Fibroblast of lung (primary cell): ENCODE data around the gene CARMIL3. TPM values are rescaled to one million over a fixed set of nuclear protein-coding genes. Genes with fewer than 3 reads are reported as not detected.
"Not testable (repeated sequence)": the region's sequence is repeated elsewhere in the genome, so short reads cannot be mapped to it uniquely, and the experiment has no call there.

ENCODE experiments used
- DNase-seq, 2 donors: peaks; one replicate each; pipeline versions ENCODE4 v3.0.0 to v3.0.0-alpha.2; 2010; ENCODE audit warnings: low read depth in 2 of 2
- H2AFZ ChIP-seq: 2 replicates; pipeline ENCODE4 v1.5.1; 2012; ENCODE audit warnings: low read length, control low read depth, inconsistent platforms
- H3K27ac ChIP-seq: 2 replicates; pipeline ENCODE4 v1.5.1; 2011; ENCODE audit warnings: low read length, control low read depth; ENCODE audit not compliant: insufficient read depth
- H3K27me3 ChIP-seq: 2 replicates; pipeline ENCODE4 v1.5.1; 2011; ENCODE audit warnings: mild to moderate bottlenecking, low read length; ENCODE audit not compliant: control insufficient read depth, insufficient read depth
- H3K36me3 ChIP-seq: 2 replicates; pipeline ENCODE4 v1.5.1; 2011; ENCODE audit warnings: low read length; ENCODE audit not compliant: control insufficient read depth, insufficient read depth
- H3K4me1 ChIP-seq: 2 replicates; pipeline ENCODE4 v1.5.1; 2011; ENCODE audit warnings: low read length; ENCODE audit not compliant: control insufficient read depth, insufficient read depth; ENCODE audit errors: extremely low read depth
- H3K4me2 ChIP-seq: 2 replicates; pipeline ENCODE4 v1.5.1; 2011; ENCODE audit warnings: low read length, control low read depth; ENCODE audit not compliant: insufficient read depth; ENCODE audit errors: extremely low read depth
- H3K4me3 ChIP-seq, 4 experiments: fragments of 200-600 bp in 1 of 4; sonication (generic) in 1 of 4; replicated peaks in 1 of 4; 2 replicates each; pipeline ENCODE4 v1.5.1; 2011 to 2016; ENCODE audit warnings: low read length in 4 of 4, low read depth in 3 of 4, mild to moderate bottlenecking in 3 of 4, control low read depth in 2 of 4, inconsistent platforms in 1 of 4, mixed read lengths in 1 of 4; ENCODE audit not compliant: insufficient read depth in 1 of 4; ENCODE audit errors: control extremely low read depth in 1 of 4
- H3K79me2 ChIP-seq: 2 replicates; pipeline ENCODE4 v1.5.1; 2012; ENCODE audit warnings: mild to moderate bottlenecking, low read length, inconsistent platforms; ENCODE audit not compliant: control insufficient read depth, insufficient read depth
- H3K9ac ChIP-seq: 2 replicates; pipeline ENCODE4 v1.5.1; 2011; ENCODE audit warnings: mild to moderate bottlenecking, low read length, control low read depth; ENCODE audit not compliant: insufficient read depth
- H3K9me3 ChIP-seq: 2 replicates; pipeline ENCODE4 v1.5.1; 2012; ENCODE audit warnings: low read depth, low read length; ENCODE audit not compliant: control insufficient read depth, insufficient read depth
- H4K20me1 ChIP-seq: 2 replicates; pipeline ENCODE4 v1.5.1; 2011; ENCODE audit warnings: low read length; ENCODE audit not compliant: control insufficient read depth, insufficient read depth; ENCODE audit errors: extremely low read depth
- EZH2 ChIP-seq: IDR thresholded peaks from 2 replicates; pipeline ENCODE4 v1.5.1; 2012; ENCODE audit warnings: low read length, control low read depth, mild to moderate bottlenecking; ENCODE audit errors: missing control alignments
- polyA plus RNA-seq, 2 donors: library from polyadenylated mRNA; depleted of rRNA in 1 of 2; stranded (reverse) in 1 of 2; unstranded in 1 of 2; fragments of >200 nt; gene quantifications; 2 replicates each; pipeline ENCODE4 v1.2.1, GENCODE V29; 2011 to 2012; ENCODE audit warnings: missing spikeins in 1 of 2
- total RNA-seq: library from RNA; depleted of rRNA; stranded (reverse); fragments of >200 nt; gene quantifications from 2 replicates; pipeline ENCODE4 v1.2.1, GENCODE V29; 2014
- TF ChIP-seq, protein P1 (sequence below), 2 donors: IDR thresholded peaks in 1 of 2; conservative IDR thresholded peaks in 1 of 2; 1 replicate in 1 of 2; 2 replicates in 1 of 2; pipeline ENCODE4 v1.5.1; 2011 to 2012; ENCODE audit warnings: low read length in 2 of 2, control low read depth in 1 of 2, inconsistent platforms in 1 of 2, low read depth in 1 of 2, mild to moderate bottlenecking in 1 of 2

CARMIL3 gene
- total and polyA plus RNA-seq, 2 donors (not counting 1 experiment from before 2014, with no cell fraction given), result 0.17 TPM; not detected in 1

DNA sequence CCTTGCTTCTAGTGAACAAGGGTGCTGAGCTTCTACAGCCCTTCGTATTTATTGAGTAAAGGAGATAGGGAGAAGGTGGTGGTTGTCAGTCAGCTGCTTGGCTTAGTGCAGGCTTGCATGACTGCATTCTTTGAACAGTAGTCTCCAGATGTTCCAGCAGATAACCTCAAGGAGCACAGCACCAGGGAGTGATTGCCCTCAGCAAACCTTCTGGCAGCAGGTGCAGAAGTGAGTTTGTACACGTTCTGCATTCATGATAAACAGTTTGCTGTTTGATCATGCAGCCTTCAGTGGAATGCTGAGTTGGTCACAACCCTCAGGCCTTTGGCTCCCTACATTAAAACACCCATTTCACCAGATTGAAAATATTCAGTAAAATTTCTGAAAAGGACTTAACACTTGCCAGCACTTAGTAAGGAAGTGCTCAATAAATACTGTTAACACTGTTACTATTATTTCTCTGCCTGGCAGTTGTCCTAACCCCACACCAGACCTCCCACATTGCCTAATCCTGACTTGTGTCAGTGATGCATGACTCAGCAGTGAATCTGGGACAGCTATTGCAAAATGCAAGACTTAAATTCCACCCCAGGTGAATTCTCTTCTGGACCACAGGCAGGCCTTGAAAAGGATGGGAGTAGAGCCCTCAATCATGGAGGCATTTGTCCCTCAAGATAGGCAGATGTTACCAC lies 18.9 kb upstream of the CARMIL3 start:
- no peak overlapping the region for H3K9ac ChIP-seq
- DNase-seq, result peak; percentile 69 to 83
- no peak overlapping the region for H3K4me2 ChIP-seq
- TF ChIP-seq EZH2, result no peak
- TF ChIP-seq, protein P1, sequence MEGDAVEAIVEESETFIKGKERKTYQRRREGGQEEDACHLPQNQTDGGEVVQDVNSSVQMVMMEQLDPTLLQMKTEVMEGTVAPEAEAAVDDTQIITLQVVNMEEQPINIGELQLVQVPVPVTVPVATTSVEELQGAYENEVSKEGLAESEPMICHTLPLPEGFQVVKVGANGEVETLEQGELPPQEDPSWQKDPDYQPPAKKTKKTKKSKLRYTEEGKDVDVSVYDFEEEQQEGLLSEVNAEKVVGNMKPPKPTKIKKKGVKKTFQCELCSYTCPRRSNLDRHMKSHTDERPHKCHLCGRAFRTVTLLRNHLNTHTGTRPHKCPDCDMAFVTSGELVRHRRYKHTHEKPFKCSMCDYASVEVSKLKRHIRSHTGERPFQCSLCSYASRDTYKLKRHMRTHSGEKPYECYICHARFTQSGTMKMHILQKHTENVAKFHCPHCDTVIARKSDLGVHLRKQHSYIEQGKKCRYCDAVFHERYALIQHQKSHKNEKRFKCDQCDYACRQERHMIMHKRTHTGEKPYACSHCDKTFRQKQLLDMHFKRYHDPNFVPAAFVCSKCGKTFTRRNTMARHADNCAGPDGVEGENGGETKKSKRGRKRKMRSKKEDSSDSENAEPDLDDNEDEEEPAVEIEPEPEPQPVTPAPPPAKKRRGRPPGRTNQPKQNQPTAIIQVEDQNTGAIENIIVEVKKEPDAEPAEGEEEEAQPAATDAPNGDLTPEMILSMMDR (conservative IDR thresholded peaks at IDR 0.05 in 1 of 2, IDR thresholded peaks at IDR 0.05 in 1 of 2; ENCODE audit: low read depth in 1 of 2, low read length in 2 of 2), result no peak
- H2AFZ ChIP-seq, result no peak overlapping the region
- no peaks in the 10 kb centered on the region for H3K79me2 ChIP-seq
- H3K36me3 ChIP-seq, result no peaks in the 10 kb centered on the region
- no peaks in the 10 kb centered on the region for H4K20me1 ChIP-seq
- H3K4me3 ChIP-seq, result no peak overlapping the region
- no peaks in the 10 kb centered on the region for H3K27me3 ChIP-seq
- H3K27ac ChIP-seq, result no peak overlapping the region
- H3K9me3 ChIP-seq, result no peaks in the 10 kb centered on the region
- peaks cover 4% of the 10 kb centered on the region for H3K4me1 ChIP-seq

DNA sequence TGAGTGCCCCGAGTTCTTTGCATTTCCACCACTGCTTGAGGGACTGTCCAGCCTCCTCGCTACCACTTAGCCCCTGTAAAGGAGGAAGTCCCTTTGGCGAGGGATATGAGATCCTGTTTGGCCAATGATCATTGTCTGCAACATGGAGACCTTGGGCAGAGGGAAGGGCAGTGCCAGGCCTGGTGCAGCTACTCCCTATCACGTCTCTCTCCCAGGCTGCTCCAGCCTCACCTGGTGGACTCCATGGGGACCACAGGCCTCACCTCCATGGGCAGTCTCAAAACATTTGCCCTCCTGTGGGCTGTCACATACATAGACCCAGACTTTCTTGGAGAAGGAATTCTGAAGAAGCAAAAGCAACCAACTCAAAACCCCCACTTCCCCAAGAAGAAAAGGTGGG lies 16.0 kb upstream of the CARMIL3 start:
- H2AFZ ChIP-seq, result not testable (repeated sequence)
- H3K4me2 ChIP-seq, result peak overlapping the region; percentile 13
- H3K4me3 ChIP-seq, result peak overlapping the region in 1 of 4 experiments; percentile 60

DNA sequence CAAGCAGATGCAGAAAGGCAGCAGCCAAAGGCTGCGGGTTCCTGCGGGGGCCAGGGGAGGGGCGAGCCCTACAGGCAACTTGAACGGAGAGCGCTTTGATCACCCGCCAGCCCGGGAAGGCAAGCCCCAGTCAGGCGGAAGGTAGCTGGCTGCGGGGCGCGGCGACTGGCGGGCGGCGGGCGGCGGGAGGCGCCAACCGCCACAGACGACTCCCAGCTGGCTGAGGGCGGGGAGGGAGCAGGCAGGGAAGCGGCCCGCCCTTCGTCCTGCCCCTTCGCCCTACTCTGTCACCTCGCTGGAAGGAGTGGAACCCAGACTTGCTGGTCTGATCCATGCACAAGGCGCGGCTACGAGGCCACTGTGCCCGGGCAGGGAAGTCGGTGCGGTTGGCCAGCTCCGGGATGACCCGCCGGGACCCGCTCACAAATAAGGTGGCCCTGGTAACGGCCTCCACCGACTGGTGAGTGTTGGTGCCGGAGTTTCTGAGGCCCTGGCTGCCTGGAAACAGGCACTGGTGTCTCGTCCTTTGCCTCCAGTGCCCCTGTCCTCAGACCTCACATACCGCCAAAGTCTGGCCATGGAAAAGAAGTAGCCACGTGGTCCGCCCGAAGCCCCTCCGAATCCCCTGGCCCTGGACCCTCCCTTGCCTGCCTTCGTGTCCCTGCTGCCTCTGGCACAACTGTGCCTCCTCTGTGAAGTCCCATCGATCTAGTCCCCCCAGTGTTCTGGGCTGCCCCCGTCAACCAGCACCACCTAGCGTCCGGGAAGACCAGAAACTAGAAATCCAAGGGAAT lies 15.4 kb upstream of the CARMIL3 start:
- no peak for TF ChIP-seq EZH2
- TF ChIP-seq, protein P1 (conservative IDR thresholded peaks at IDR 0.05 in 1 of 2, IDR thresholded peaks at IDR 0.05 in 1 of 2; ENCODE audit: low read depth in 1 of 2, low read length in 2 of 2), result peak; percentile 81
- Histone ChIP-seq H3K4me2 (peak overlapping the region; percentile 82), H3K27ac (peak overlapping the region; percentile 51), H3K36me3 (no peaks in the 10 kb centered on the region), H3K79me2 (no peaks in the 10 kb centered on the region), H3K27me3 (no peaks in the 10 kb centered on the region), H3K9me3 (no peaks in the 10 kb centered on the region), H4K20me1 (no peaks in the 10 kb centered on the region), H2AFZ (peak overlapping the region; percentile 89), H3K9ac (peak overlapping the region; percentile 55), H3K4me1 (peaks cover 4% of the 10 kb centered on the region), H3K4me3 (peak overlapping the region; percentile 48 to 60 (median 50))
- peak; percentile 59 to 62 for DNase-seq

More for the DNA sequence above, 16.0 kb upstream of the CARMIL3 start:
- not testable (repeated sequence) for DNase-seq, H3K36me3 ChIP-seq, H3K9me3 ChIP-seq, H3K9ac ChIP-seq, H4K20me1 ChIP-seq, H3K27me3 ChIP-seq, H3K4me1 ChIP-seq, H3K27ac ChIP-seq, H3K79me2 ChIP-seq

DNA sequence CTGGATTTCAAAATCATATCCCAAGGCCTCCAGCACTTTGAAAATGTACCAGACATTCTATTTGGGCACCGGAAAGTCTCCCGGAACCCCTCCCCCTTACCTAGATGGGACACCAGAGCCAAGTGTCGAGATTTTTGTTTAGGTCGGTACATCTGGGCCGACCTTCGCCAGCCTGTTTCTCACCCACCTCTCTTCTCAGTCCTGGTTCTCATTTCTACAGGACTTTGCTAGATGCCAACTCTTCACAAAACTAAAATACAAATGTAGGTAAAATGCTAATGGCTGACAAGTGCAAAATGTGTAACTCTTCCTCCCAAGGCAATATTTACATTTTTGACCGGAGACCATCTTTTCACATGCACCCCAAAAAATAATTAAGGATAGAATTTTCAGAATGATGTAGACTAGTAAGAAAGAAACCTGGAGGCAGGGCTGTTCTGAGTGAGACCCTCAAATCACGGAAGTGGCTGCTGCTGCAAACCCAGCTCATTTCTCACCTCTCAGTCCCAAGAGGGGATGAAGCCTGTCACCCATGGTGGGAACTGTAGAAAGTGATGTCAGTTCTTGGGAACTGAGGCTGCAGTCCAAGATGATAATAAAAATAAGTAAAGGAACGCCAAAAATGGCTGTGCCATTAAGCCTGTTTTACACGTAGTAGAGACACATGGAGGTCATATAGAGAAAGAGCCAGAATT lies 14.7 kb upstream of the CARMIL3 start:
- not testable (repeated sequence) for H3K79me2 ChIP-seq, H3K36me3 ChIP-seq, H3K9me3 ChIP-seq, H3K9ac ChIP-seq, H3K4me1 ChIP-seq, H3K27me3 ChIP-seq, DNase-seq, H3K27ac ChIP-seq, H2AFZ ChIP-seq, H4K20me1 ChIP-seq
- Histone ChIP-seq H3K4me2 (peak overlapping the region; percentile 82), H3K4me3 (peak overlapping the region in 2 of 4 experiments; percentile 48 to 60)
